GM12864 (cell line): ENCODE results near the gene GALNT2.

Source experiments
- DNase-seq: peaks from one replicate; pipeline ENCODE4 v3.0.0-alpha.2; 2011; ENCODE audit warnings: low read depth
- H3K4me3 ChIP-seq: 2 replicates; pipeline ENCODE4 v1.5.1; 2011; ENCODE audit warnings: mild to moderate bottlenecking, low read depth, low read length, control low read depth
- CTCF ChIP-seq: IDR thresholded peaks from 2 replicates; pipeline ENCODE4 v1.5.1; 2011; ENCODE audit warnings: low read depth, mild to moderate bottlenecking, moderate library complexity, low read length, control low read depth, inconsistent platforms; ENCODE audit errors: missing control alignments

Gene GALNT2

GRCh38 chr1:230109066-230109465 lies 42.0 kb downstream of the GALNT2 start:
- no peak for TF ChIP-seq CTCF
- DNase-seq, result no peak
- H3K4me3 ChIP-seq, result no peak overlapping the region

- DNase-seq, result peak; percentile 95
- no peak overlapping the region for H3K4me3 ChIP-seq
These were observed 43.0 kb downstream of the GALNT2 start for GRCh38 chr1:230109895-230110667.

GRCh38 chr1:230110971-230111370 lies 43.9 kb downstream of the GALNT2 start:
- no peak for TF ChIP-seq CTCF
- no peak overlapping the region for H3K4me3 ChIP-seq
- no peak for DNase-seq

More at GRCh38 chr1:230109895-230110667, 43.0 kb downstream of the GALNT2 start:
- peak; percentile 12 for TF ChIP-seq CTCF

GRCh38 chr1:230112131-230112701 lies 45.2 kb downstream of the GALNT2 start:
- H3K4me3 ChIP-seq, result no peak overlapping the region
- TF ChIP-seq CTCF, result no peak
- no peak for DNase-seq

GRCh38 chr1:230112782-230113181 lies 45.7 kb downstream of the GALNT2 start:
- TF ChIP-seq CTCF, result no peak
- DNase-seq, result no peak
- H3K4me3 ChIP-seq, result no peak overlapping the region

GRCh38 chr1:230113235-230113592 lies 46.2 kb downstream of the GALNT2 start:
- no peak overlapping the region for H3K4me3 ChIP-seq
- no peak for TF ChIP-seq CTCF

More at GRCh38 chr1:230113235-230113592, 46.2 kb downstream of the GALNT2 start:
- DNase-seq, result no peak
